Measurements from ENCODE around the gene LILRB4.

DNA sequence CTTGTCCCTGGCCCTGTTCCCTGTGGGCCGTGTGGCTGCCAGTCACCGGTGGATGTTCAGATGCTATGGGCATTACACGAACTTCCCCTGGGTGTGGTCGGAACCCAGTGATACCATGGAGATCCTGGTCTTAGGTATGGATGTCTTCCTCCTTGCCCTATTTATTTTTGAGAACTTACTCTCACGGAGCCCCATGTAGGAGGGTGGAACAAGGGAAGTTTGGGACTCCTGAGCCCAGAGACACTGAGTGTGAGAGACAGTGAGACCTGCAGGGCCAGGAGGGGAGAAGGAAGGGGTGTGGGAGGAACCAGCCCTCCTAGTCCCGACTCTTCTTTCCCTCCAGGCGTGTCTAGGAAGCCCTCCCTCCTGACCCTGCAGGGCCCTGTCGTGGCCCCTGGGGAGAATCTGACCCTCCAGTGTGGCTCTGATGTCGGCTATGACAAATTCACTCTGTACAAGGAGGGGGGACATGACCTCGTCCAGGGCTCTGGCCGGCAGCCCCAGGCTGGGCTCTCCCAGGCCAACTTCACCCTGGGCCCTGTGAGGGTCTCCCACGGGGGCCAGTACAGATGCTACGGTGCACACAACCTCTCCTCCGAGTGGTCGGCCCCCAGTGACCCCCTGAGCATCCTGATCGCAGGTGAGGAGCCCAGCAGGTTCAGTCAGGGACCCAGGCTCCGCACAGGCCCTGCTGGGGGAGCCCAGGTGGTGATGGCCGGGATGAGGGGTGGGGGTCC, 46.6 kb downstream of the LILRB4 start:
- TF ChIP-seq SIN3A (IDR thresholded peaks at IDR 0.05; ENCODE audit: borderline replicate concordance, insufficient read depth, low read length) (no peak), POLR2AphosphoS5 (IDR thresholded peaks at IDR 0.05; ENCODE audit: low read depth, low read length) (no peak)

Data from PFSK-1 (cell line).